ENCODE results near the gene PAQR4.

Gene PAQR4

GRCh38 chr16:3003582-3004270 is 34.6 kb downstream of the PAQR4 start:
- Histone ChIP-seq H3K4me2 (ENCODE audit: low read length) (peak overlapping the region; percentile 25; the same call in 1 of the 2 replicates), H3K4me3 (ENCODE audit: low read depth, low read length, poor library complexity, severe bottlenecking) (no peak overlapping the region), H3F3A (ENCODE audit: insufficient read depth, low read length) (no peaks in the 10 kb centered on the region), H3K9me3 (ENCODE audit: low read length) (no peaks in the 10 kb centered on the region), H3K4me1 (ENCODE audit: insufficient read depth, low read length, severe bottlenecking) (peaks cover 4% of the 10 kb centered on the region), H3K9ac (ENCODE audit: low read length) (no peak overlapping the region), H3K27me3 (ENCODE audit: insufficient read depth, low read length) (peaks cover 20% of the 10 kb centered on the region), H3K27ac (ENCODE audit: low read depth, low read length, poor library complexity, severe bottlenecking) (no peak overlapping the region), H2AFZ (ENCODE audit: low read length) (no peak overlapping the region), H3K79me2 (ENCODE audit: insufficient read depth, low read length) (no peaks in the 10 kb centered on the region), H4K20me1 (ENCODE audit: insufficient read depth, low read length) (no peaks in the 10 kb centered on the region), H3K9me2 (ENCODE audit: low read depth, low read length) (no peaks in the 10 kb centered on the region), H3K36me3 (ENCODE audit: insufficient read depth, low read length) (no peaks in the 10 kb centered on the region)
- TF ChIP-seq EZH2 (IDR thresholded peaks at IDR 0.05; ENCODE audit: borderline replicate concordance, low read length) (no peak), CTCF (IDR thresholded peaks at IDR 0.05; ENCODE audit: low read length) (peak; percentile 65)

DNA sequence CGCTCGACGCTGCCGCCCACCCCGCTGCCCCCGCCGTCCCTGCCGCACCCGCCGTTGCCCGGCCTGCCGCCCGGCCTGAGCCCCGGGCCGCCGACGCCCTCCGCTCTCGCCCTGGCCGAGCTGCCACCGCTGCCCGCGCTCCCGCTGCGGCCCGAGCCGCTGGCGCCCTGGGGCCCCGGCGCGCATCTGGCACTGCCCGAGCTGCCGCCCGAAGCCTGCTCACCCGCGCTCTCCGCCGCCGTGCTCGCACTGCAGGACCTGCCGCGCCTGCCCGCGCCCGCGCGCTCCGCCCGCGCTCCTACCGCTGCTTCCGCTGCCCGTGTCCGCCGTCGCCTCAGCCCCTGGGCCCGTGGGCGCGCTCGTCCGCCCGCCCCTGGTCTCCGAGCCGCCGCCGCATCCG is 35.2 kb downstream of the PAQR4 start:
- Histone ChIP-seq H3K9me3 (ENCODE audit: low read length) (no peaks in the 10 kb centered on the region), H3F3A (ENCODE audit: insufficient read depth, low read length) (no peaks in the 10 kb centered on the region), H3K4me3 (ENCODE audit: low read depth, low read length, poor library complexity, severe bottlenecking) (no peak overlapping the region), H3K27me3 (ENCODE audit: insufficient read depth, low read length) (peaks cover 22% of the 10 kb centered on the region), H3K4me2 (ENCODE audit: low read length) (no peak overlapping the region), H3K4me1 (ENCODE audit: insufficient read depth, low read length, severe bottlenecking) (peaks cover 4% of the 10 kb centered on the region), H3K36me3 (ENCODE audit: insufficient read depth, low read length) (no peaks in the 10 kb centered on the region), H3K9ac (ENCODE audit: low read length) (no peak overlapping the region), H3K9me2 (ENCODE audit: low read depth, low read length) (no peaks in the 10 kb centered on the region), H4K20me1 (ENCODE audit: insufficient read depth, low read length) (no peaks in the 10 kb centered on the region), H3K27ac (ENCODE audit: low read depth, low read length, poor library complexity, severe bottlenecking) (no peak overlapping the region), H3K79me2 (ENCODE audit: insufficient read depth, low read length) (no peaks in the 10 kb centered on the region), H2AFZ (ENCODE audit: low read length) (no peak overlapping the region)
- TF ChIP-seq CTCF (IDR thresholded peaks at IDR 0.05; ENCODE audit: low read length) (no peak), EZH2 (IDR thresholded peaks at IDR 0.05; ENCODE audit: borderline replicate concordance, low read length) (no peak)

DNA sequence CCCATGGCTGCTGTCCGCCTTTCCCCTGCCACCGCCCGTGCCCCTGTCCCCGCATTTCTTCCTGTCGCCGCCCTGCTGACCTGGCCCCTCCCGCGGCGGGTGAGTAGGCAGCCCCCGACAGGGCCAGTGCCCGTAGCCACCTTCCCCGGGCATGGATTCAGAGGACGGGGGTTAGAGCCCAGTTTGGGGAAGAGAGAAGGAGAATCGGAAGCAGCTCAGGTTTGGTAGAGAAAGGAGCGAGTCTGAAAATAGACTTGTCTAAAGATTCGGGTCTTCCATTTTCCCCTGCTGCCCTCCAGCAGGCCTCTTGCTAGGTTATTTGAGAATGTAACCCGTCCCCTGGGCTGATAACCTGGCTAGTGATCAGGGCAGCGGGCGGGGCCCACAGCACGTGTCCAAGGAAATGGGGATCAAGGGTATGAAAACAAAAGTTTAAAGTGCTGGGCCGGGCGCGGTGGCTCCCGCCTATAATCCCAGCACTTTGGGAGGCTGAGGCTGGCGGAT is 35.7 kb downstream of the PAQR4 start:
- Histone ChIP-seq H2AFZ (ENCODE audit: low read length) (no peak overlapping the region), H3K9me2 (ENCODE audit: low read depth, low read length) (no peaks in the 10 kb centered on the region), H3K4me1 (ENCODE audit: insufficient read depth, low read length, severe bottlenecking) (peaks cover 4% of the 10 kb centered on the region)

More for the DNA sequence above, 35.7 kb downstream of the PAQR4 start:
- TF ChIP-seq EZH2 (IDR thresholded peaks at IDR 0.05; ENCODE audit: borderline replicate concordance, low read length) (no peak), CTCF (IDR thresholded peaks at IDR 0.05; ENCODE audit: low read length) (no peak)
- Histone ChIP-seq H3K4me2 (ENCODE audit: low read length) (peak overlapping the region; percentile 65), H3K36me3 (ENCODE audit: insufficient read depth, low read length) (no peaks in the 10 kb centered on the region), H3K27ac (ENCODE audit: low read depth, low read length, poor library complexity, severe bottlenecking) (no peak overlapping the region), H3K9ac (ENCODE audit: low read length) (peak overlapping the region; percentile 37; the same call in 1 of the 2 replicates), H3K79me2 (ENCODE audit: insufficient read depth, low read length) (no peaks in the 10 kb centered on the region), H3K9me3 (ENCODE audit: low read length) (no peaks in the 10 kb centered on the region), H3F3A (ENCODE audit: insufficient read depth, low read length) (no peaks in the 10 kb centered on the region), H3K4me3 (ENCODE audit: low read depth, low read length, poor library complexity, severe bottlenecking) (peak overlapping the region; percentile 55), H4K20me1 (ENCODE audit: insufficient read depth, low read length) (no peaks in the 10 kb centered on the region), H3K27me3 (ENCODE audit: insufficient read depth, low read length) (peaks cover 17% of the 10 kb centered on the region)

Measured in OCI-LY1 (cell line).